ENCODE data around the gene FOXO1. TPM values are rescaled to one million over a fixed set of nuclear protein-coding genes. Genes with fewer than 3 reads are reported as not detected.
"Not testable (repeated sequence)": the region's sequence is repeated elsewhere in the genome, so short reads cannot be mapped to it uniquely, and the experiment has no call there.

FOXO1 gene
- 23.5 and 25.2 TPM in 2 replicates for total RNA-seq

DNA sequence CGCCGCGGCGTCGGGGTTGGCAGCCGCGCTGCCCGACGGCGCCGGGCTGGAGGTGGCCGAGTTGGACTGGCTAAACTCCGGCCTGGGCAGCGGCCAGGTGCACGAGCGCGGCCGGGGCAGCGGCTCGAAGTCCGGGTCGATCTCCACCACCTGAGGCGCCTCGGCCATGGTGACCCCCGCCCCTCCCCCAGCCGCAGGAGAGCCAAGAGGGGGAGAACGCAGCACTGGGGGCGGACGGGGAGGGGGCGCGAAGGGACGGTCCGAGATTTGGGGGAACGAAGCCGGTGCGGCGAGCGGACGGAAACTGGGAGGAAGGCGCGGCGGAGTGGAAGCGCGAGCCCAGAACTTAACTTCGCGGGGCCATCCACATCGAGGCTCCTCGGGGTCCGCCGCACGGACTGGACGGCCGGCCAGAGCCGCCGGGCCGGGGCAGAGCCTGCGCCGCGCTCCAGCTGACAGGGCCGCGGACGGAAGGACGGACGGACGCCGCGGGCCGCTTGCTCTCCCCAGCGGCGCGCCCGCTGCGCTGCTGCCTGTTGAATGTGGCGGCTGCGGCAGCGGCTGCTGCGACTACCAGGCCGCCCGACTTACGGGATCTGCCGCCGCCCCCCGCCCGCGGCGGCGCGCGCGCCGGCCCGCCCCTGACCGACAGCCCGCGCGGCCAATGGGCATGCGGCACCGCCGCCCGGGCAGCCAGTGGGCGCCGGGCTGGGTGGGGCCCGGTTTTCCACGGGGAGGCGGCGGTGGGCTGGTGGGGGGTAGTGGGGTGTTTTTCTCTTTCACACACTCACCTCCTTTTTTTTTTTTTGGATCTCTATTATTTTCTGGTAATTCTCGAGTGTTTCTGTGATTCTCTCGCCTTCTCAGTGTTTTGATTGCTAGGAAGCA, at the start of gene FOXO1:
Gene FOXO1, minus strand, starts transcription at position 597 of the 888 bp plus-strand sequence. Its CDS starts 429 bp downstream, at position 168.
- peak; percentile 67 for DNase-seq (ENCODE audit: low read depth, low spot score)

DNA sequence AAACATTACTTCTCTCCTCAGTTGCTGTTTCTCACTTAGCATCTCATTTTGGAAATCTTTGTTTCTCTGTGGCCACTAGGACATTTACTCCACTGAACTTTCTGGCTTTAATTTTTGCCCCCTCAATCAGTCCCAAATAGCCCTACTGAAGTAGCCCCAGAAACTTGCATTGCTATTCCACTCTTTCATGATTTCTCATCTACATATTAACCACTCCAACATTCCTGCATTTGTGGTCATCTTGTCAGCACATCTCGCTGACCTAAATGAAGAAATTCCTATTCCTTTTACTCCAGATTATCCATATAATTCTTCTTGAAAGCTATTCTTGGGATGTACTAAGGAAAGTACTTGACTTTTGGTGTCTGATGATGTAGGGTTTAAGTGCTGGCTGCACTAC, 48.0 kb upstream of the FOXO1 start:
- not testable (repeated sequence) for DNase-seq (ENCODE audit: low read depth, low spot score)

DNA sequence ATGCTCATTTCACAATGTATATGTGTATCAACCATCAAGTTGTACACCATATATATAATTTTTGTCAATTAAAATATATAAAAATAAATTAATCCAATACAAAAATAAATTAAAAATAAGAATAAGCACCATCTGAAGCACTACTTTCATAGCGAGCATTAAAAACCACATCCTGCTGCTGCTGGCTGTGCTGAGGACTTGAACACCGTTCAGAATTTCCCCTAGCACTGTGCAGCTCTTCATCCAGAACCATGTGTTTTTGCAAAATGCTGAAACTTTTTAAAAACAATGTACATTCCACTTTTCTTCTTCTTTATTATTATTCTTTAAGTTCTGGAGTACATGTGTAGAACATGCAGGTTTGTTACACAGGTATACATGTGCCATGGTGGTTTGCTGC, 40.0 kb upstream of the FOXO1 start:
- DNase-seq (ENCODE audit: low read depth, low spot score) = no peak

DNA sequence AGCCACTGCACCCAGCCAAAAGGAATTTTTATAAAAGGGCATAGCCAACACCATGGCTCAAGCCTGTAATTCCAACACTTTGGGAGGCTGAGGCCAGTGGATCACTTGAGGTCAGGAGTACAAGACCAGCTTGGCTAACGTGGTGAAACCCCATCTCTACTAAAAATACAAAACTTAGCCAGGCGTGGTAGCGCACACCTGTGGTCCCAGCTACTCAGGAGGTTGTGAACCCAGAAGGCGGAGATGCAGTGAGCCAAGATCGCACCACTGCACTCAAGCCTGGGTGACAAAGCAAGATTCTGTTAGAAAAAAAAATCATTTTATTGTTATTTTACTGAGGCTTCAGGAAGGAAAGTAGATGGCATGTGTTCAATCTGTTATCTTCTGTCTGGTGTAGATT, 31.3 kb upstream of the FOXO1 start:
- no peak for DNase-seq (ENCODE audit: low read depth, low spot score)

DNA sequence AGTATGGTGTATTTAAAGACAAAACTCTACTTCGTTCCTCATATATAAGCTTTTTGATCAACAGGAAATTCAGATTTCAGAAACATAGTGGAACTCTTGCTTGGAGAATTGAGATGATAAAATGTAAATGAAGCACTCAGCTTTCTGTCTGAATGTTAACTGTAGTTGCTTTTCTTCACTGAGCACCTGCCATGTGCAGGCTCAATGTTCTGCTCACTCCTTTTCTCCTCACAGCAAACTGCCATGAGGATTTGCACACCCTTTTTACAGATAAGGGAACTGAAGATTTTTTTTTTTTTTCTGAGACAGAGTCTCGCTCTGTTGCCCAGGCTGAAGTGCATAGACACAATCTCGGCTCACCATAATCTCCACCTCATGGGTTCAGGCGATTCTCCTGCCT, 28.0 kb upstream of the FOXO1 start:
- no peak for DNase-seq (ENCODE audit: low read depth, low spot score)

DNA sequence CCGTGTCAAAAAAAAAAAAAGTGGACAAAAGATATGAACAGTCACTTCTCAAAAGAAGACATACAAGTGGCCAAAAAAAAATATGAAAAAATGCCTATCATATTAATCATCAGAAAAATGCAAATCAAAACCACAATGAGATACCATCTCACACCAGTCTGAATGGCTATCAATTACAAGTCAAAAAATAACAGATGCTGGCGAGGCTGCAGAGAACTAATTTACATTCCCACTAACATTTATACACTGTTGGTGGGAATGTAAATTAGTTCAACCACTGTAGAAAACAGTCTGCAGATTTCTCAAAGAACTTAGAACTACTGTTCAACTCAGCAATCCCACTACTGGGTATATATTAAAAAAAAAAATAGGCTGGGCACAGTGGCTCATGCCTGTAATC, 26.5 kb upstream of the FOXO1 start:
- no peak for DNase-seq (ENCODE audit: low read depth, low spot score)

DNA sequence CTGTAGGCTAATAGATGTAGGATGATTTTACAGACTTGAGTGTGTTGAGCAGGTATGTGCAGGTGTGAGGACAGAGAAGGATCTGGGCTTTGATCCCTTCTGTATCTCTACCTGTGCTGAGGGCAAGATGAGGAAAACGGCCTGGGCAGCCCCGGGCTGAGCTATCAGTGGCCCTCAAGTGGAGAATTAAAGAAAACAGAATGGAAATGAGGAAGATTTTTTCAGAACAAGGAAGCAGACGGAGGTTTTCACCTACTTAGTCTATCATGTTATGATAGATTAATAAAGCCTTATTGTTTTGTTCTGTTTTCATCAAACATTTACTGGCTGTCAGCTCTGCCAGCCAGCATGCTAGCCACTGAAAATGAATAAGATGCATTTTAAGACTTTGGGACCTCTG, 22.3 kb upstream of the FOXO1 start:
- no peak for DNase-seq (ENCODE audit: low read depth, low spot score)

DNA sequence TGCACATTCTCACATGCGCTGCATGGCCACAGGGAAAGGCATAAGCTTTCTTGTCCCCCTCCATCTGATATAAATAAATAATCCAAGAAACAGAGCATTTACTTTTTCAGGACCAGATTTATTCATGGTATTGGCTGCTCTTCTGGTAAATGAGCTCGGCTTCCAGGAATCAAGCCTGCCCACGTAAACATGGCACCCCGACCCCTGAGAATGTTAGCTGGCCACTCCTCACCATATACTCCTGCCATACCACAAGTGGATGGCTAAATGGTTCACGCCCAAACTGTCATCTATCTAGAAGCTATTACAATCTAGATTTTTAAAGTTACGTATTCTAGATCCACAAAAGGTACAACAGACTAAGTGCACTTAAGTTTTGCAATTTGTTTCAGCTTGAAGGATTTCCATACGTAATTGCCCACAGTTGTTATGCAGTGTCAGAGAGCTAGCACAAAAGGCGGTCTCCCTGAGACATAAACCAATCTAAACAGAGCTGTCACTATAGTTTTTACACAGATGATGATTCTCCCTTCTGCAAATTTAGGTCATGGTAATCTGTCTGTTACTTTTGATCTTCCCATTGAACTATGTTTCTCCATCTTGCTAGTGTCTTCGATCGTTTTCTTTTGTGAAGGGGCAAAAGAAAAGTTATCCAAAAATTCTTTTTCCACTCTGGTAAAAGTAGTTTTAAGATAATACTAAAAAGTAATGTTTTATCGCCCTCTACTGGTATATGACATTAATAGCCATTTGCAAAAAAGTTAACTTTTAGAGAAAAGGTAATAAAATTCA, 16.2 kb upstream of the FOXO1 start:
- DNase-seq (ENCODE audit: low read depth, low spot score) = no peak

DNA sequence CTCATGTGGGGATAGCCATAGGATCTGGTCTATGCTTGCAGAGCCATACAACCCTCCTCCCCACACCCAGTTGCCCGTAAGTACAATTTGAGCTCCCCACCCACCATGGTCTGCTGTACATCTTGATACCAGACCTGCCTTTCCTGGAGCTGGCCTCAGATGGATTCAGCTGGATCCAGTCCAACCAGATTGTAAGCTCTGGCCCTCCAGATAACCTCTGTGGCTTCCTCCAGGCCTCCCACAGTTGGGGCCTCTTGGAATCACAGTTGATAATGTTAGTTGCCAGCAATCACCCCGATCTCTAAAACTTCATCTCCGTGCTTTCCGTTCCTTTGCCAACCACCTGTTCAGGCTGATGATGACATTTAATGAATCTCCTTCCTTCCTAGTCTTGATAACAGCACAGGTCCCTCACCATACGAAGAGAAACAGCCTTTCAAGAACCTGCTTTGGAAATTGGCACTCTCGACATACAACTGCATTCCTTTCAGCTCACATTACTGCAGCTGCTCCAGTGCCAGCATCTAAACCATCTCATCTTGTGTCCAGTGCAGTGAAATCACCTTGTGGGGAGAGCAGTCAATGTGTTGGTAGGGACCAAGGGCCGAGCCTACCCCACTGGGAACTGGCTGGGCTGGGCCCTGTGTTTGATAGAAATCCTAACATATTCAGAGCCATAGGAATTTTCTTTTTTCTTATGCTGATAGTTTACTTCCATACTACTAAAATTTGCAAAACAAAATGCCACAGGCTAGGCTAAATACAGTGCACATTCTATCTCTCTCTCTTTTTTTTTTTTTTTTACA, 15.1 kb upstream of the FOXO1 start:
- DNase-seq (ENCODE audit: low read depth, low spot score) = peak; percentile 83

DNA sequence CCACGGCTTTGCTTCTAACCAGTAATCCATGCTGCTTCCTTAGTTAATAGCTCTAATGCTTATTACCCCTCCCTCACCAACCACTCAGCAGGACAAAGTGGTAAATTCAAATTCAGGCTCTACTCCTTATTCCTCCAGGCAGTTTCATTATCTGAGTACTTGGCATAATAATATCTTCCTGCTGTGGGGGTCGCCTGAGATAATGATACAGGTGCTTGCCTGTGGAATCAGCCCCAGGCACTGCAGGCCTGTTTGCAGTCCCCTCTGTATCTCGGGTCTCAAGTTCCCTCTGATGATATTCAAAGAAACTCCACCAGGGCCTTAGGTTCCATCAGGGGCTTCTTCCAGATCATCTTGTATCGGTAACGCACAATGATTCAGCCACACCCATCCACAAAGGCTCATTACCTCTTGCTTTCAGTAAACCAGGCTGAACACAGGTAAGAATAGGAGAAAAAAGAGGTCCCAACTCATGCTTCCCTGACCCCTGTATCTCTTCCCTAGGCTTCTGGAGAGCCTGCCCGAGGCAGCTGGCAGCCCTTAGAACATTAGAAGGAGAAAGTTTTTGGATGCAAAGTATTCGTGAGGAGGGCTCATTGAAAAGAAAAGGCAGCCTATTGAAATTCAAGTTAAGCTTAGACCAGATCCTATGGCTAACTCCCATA, 14.3 kb upstream of the FOXO1 start:
- DNase-seq (ENCODE audit: low read depth, low spot score) = no peak

DNA sequence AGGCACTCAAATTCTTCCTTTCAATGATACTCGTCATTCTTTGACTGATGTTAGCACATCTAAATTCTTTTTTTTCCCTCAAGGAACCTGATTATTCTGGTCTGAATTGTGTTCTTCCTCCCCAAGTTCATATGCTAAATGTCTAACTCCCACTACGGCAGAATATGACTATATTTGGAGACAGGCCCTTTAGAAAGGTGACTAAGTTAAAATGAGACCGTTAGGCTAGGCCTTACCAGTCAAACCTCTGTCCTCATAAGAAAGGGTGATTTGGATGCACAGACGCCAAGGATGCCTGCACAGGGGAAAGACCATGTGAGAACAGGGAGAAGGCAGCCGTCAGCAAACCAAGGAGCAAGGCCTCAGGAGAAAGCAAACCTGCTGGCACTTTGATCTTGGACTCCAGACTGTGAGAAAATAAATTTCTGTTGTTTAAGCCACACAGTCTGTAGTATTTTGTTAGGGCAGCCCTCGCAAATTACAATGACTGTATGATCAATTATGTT, 13.1 kb upstream of the FOXO1 start:
- no peak for DNase-seq (ENCODE audit: low read depth, low spot score)

DNA sequence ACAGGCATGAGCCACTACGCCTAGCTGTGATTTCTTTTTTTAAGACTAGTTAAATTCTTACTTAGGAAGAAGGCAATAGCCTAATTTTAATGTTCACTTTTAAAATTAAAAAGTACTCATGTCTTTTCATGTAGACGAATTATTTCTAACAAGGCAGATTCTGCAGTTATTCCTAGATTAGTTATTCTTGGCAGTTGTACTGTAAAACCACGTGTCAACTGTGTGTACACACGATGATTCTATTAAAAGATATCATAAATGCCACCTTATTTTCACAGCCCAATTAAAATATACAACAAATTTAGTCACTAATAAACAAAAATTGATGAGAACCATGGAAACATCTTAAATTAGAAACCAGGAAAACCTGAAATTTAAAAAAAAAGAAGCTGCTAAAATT, 10.6 kb upstream of the FOXO1 start:
- DNase-seq (ENCODE audit: low read depth, low spot score) = no peak

DNA sequence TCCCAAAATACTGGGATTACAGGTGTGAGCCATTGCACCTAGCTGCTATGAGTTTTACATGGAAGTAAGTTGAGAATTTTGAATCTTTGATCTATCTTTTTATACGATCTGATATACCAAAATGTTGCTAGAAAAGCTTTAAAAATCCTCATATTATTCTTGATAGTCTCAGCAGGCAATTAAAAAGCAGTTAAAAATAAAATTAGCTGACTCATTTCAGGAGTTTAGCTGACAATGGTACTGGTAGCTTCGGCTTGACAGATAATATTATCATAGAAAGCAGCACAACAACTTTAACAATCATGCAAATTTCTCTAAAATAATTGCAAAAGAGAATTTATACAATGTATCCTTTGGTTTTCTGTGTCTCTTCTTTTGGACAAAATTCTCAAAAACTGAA, 9.6 kb upstream of the FOXO1 start:
- no peak for DNase-seq (ENCODE audit: low read depth, low spot score)

DNA sequence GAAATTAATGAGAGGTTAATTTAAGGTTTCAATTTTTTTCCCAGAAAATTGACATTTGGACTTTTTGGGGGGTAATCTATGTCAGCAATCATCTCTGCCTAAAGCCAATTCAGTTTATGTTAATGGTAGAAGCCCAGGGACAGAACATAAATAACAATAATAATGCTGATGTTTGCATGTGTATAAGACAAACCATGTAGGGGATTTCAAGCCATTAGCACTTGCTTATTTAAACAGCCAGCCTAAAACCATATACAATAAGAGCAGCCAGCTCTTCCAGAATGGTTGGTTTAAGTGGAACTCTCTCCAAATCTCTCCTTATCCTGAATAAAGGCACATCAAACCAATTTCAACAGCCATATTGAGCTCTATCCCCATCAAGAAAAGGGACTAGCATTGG, 7.0 kb upstream of the FOXO1 start:
- no peak for DNase-seq (ENCODE audit: low read depth, low spot score)

DNA sequence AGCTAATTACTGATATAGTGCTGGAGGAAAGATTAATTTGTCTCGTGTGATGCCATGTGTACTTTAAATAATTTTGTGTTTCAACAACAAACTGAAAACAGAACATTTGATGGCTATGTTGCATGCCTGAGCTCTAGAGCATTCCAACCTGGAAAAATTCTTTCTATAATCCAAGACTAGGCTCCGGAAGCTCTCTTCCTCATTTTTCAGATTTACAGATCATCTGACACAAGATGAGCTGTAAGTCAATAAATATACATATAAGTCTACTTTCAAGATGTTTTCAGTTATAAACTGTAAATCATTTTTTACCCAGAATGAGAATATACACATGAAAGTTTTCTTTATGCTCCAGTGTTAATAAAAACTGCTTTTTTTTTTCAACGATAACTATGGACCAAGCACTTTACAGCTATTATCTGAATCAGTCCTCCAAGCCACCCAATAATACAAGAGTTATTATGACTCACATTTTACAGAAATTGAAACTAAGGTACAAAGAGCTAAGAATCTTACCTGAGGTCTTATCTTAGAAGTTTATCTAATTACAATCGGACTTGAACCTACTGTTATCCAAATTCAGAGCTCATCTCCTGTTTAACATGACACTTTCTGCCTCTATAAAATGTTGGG, 6.4 kb upstream of the FOXO1 start:
- no peak for DNase-seq (ENCODE audit: low read depth, low spot score)

DNA sequence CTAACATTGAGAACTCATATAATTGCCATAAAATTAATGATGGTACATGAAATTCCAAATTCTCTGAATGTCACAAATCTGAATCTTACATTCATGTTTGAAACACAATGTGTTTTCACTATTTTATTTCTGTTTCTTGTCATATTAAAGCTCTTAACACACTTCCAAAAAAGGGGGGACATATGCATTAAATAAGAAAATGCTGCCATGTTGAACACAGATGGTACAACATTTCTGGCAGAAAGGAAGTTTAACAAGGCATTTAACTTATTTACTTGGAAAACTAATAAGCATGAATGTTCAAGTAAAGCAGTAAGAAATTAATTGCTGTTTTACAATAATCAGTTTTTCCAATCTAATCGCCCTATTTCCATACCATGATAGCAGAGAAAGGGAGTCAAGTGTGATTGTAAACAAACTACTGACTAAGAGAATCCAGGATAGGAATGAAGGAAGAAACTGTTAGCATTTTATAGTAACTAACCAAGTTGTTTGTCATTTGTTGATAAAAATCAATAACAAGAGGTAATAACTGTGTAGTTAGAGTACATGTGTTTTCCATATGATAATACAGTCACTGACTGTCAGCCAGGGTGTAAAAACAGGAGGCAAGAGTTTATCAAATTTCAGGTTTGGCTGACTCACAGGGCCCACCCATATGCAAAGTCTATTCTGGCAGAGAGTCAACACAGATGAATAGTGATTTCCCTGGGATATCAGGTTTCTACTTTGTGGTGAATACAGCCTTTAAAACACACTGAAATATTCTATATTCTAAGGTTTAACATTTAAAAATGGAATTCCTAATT, 5.7 kb upstream of the FOXO1 start:
- no peak for DNase-seq (ENCODE audit: low read depth, low spot score)

DNA sequence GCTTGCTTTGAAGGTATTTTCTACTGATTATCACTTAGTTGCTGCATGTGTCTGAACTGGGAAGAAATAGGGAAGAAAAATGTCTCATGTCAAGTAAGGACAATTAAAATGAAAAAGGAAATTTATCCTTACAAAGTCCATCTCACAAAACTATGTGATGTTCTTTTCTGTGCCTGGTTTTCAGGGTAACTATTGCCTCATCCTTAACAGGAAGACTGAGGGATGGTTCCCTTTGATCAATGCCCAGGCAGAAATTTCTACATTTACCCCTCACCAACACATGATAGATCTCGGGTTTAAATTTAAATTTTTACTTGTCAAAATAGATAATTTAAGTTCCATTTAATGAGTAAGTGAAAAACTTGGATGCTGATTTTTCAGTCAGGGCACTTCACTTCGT, 3.9 kb upstream of the FOXO1 start:
- DNase-seq (ENCODE audit: low read depth, low spot score) = no peak

DNA sequence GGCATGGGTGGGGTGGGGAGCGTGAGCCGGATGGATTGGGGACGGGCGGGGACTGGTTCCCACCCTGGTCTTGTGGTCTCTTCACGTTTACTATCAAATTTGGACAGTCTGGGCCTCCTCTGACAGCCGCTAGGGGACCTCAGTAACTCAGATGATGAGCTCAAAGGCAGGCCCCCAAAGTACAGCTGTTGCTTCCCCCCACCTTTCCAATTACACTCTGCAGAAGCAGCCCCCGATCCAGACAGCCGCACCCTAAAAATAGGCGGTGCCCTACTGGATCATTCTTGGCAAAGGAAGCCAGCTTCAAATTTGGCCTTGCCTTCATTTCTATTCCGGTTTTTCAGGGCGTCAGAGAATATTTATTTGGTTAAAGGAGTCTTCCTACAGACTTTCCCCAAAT, 1.9 kb upstream of the FOXO1 start:
- DNase-seq (ENCODE audit: low read depth, low spot score) = no peak

DNA sequence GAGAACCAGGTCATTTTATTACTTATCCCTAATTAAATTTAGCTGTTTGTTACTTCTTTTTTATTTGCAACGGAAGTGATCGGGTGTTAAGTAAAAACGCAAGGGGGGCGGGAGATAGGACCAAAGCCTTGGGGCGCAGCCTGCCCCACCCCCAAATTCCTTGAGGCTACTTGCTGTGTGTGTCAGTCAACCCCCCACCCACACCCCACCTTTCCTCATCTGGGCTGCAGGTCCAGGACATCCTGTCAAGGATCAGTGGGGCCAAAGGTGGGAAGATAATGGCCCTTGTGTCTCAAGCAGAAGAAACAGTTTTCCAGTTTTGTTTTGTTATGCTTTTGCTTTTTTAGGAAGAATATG, 1.2 kb upstream of the FOXO1 start:
- no peak for DNase-seq (ENCODE audit: low read depth, low spot score)

Measured in pulmonary artery endothelial cell (primary cell).